A673 (cell line): ENCODE results near the gene FGF12. TPM values are rescaled to one million over a fixed set of nuclear protein-coding genes. Genes with fewer than 3 reads are reported as not detected.

Experiments
- BruUV-seq: library from RNA; stranded (reverse); fragments of 400-500 nt; replicated peaks from 2 replicates; lab custom pipeline; 2021; lab: Mats Ljungman, UMichigan
- CTCF ChIA-PET: fragments of 300-600 bp; sonication (Branson Sonifier 250); formaldehyde crosslinking; loops from one replicate; lab custom pipeline; 2022; ENCODE audit warnings: antibody characterized with exemption; lab: Charles Lee
- POLR2A ChIA-PET: fragments of 300-600 bp; sonication (Branson Sonifier 250); formaldehyde crosslinking; loops from one replicate; lab custom pipeline; 2022; ENCODE audit warnings: antibody characterized with exemption; ENCODE audit not compliant: low non-redundant PET; lab: Charles Lee
- DNase-seq: peaks from one replicate; pipeline ENCODE4 v3.0.0-alpha.2; 2015; ENCODE audit warnings: low spot score
- H3K27ac ChIP-seq: fragments of 200-600 bp; sonication (generic); 2 replicates; pipeline ENCODE4 v1.5.1; 2016; ENCODE audit warnings: mixed run types, low read depth, mild to moderate bottlenecking, mixed read lengths, antibody characterized with exemption, low read length; ENCODE audit not compliant: poor library complexity, severe bottlenecking
- H3K27me3 ChIP-seq: fragments of 200-600 bp; sonication (generic); replicated peaks from 2 replicates; pipeline ENCODE4 v1.6.1; 2017; ENCODE audit warnings: mixed run types, low read depth, mild to moderate bottlenecking, mixed read lengths, antibody characterized with exemption, low read length; ENCODE audit not compliant: insufficient read depth, poor library complexity
- H3K36me3 ChIP-seq: fragments of 200-600 bp; sonication (generic); 2 replicates; pipeline ENCODE4 v1.6.1; 2016; ENCODE audit warnings: mixed run types, mild to moderate bottlenecking, mixed read lengths, antibody characterized with exemption, low read length; ENCODE audit not compliant: insufficient read depth, poor library complexity, severe bottlenecking
- H3K4me1 ChIP-seq: fragments of 200-600 bp; sonication (generic); 2 replicates; pipeline ENCODE4 v1.6.1; 2017; ENCODE audit warnings: mixed run types, mild to moderate bottlenecking, mixed read lengths, antibody characterized with exemption, low read length; ENCODE audit not compliant: insufficient read depth, poor library complexity, severe bottlenecking
- H3K4me3 ChIP-seq: fragments of 200-600 bp; sonication (generic); 2 replicates; pipeline ENCODE4 v1.5.1; 2016; ENCODE audit warnings: low read depth, mixed run types, mild to moderate bottlenecking, mixed read lengths, low read length; ENCODE audit not compliant: poor library complexity, severe bottlenecking
- H3K9me3 ChIP-seq: fragments of 200-600 bp; sonication (generic); 2 replicates; pipeline ENCODE4 v1.6.1; 2016; ENCODE audit warnings: mixed run types, low read depth, mild to moderate bottlenecking, mixed read lengths, antibody characterized with exemption, low read length; ENCODE audit not compliant: poor library complexity, severe bottlenecking
- EZH2 ChIP-seq: fragments of 200-600 bp; sonication (generic); IDR thresholded peaks from 2 replicates; pipeline ENCODE4 v1.6.1; 2017; ENCODE audit warnings: borderline replicate concordance, low read depth, mild to moderate bottlenecking, mixed read lengths, antibody characterized with exemption, low read length; ENCODE audit not compliant: poor library complexity, severe bottlenecking
- intact Hi-C: fragments of 100-400 bp; cut with micrococcal nuclease; formaldehyde crosslinking; loops from one replicate; pipeline ENCODE4 v1.10.0; 2022; ENCODE audit not compliant: unreplicated experiment
- total RNA-seq: library from RNA; stranded (reverse); gene quantifications from 2 replicates; pipeline ENCODE4 v1.2.3, GENCODE V29; 2021
- TF ChIP-seq, protein P1 (sequence below): fragments of 300-800, 200-600 bp; sonication (generic); conservative IDR thresholded peaks from 2 replicates; pipeline ENCODE4 v1.5.1; 2017; ENCODE audit warnings: low read depth, mild to moderate bottlenecking, antibody characterized with exemption, low read length, moderate library complexity, mixed read lengths

Gene FGF12
- total RNA-seq, 1 experiment from 2014 or later: 2.3 TPM

DNA sequence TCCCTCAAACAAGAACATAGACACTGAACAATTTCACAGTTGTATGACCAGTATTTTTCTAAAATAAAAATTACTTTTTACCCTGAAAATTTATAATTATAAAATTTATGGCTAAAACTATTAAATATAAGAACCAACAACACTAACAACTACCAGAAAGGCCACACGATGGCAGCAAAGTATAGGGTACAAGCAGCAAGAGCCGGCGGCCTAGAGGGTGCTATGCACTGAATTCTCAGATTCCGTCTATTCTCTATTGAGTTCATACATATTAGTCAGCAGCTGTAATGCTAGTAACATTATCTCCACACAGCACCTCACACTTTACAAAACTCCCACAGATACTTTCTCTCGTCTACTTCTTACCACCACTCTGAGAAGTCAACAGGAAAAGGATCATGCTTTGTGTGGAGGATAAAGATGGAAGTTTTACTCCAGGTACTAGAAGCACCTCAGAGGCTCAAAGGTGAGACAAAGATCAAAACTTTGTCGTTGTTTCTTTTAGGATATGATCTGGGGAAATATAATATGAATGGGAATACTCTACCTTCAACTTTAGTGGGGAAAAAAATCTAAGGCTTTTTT, 160.5 kb downstream of the FGF12 start:
- POLR2A ChIA-PET: no interaction called here
- BruUV-seq: no TSS peak
- CTCF ChIA-PET: interaction anchor here (0.5 to 1.1 kb wide), 2 partner anchors 236 to 991 kb away, joined by 3 to 4 read pairs; no protein-coding TSS in a partner anchor
- Histone ChIP-seq H3K27ac (no peak overlapping the region), H3K27me3 (peaks cover 6% of the 10 kb centered on the region), H3K4me3 (no peak overlapping the region), H3K36me3 (no peaks in the 10 kb centered on the region), H3K4me1 (peaks cover 6% of the 10 kb centered on the region), H3K9me3 (no peaks in the 10 kb centered on the region)
- intact Hi-C loops: loop anchor here (1.0 to 10.0 kb wide), 4 partner anchors 96 to 1006 kb away; no protein-coding TSS in a partner anchor
- peak; percentile 76 for DNase-seq
- TF ChIP-seq, protein P1, sequence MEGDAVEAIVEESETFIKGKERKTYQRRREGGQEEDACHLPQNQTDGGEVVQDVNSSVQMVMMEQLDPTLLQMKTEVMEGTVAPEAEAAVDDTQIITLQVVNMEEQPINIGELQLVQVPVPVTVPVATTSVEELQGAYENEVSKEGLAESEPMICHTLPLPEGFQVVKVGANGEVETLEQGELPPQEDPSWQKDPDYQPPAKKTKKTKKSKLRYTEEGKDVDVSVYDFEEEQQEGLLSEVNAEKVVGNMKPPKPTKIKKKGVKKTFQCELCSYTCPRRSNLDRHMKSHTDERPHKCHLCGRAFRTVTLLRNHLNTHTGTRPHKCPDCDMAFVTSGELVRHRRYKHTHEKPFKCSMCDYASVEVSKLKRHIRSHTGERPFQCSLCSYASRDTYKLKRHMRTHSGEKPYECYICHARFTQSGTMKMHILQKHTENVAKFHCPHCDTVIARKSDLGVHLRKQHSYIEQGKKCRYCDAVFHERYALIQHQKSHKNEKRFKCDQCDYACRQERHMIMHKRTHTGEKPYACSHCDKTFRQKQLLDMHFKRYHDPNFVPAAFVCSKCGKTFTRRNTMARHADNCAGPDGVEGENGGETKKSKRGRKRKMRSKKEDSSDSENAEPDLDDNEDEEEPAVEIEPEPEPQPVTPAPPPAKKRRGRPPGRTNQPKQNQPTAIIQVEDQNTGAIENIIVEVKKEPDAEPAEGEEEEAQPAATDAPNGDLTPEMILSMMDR: peak; percentile 80
- TF ChIP-seq EZH2: no peak

GRCh38 chr3:192564611-192565010, 162.7 kb downstream of the FGF12 start:
- intact Hi-C loops: loop anchor here (5.0 to 10.0 kb wide), 2 partner anchors 480 to 1008 kb away; no protein-coding TSS in a partner anchor
- no peak overlapping the region for H3K27ac ChIP-seq
- no peak overlapping the region for H3K4me3 ChIP-seq
- no peaks in the 10 kb centered on the region for H3K36me3 ChIP-seq
- TF ChIP-seq, protein P1: no peak
- TF ChIP-seq EZH2: no peak
- no peaks in the 10 kb centered on the region for H3K4me1 ChIP-seq
- ChIA-PET CTCF (no interaction called here), POLR2A (no interaction called here)
- BruUV-seq: no TSS peak
- no peak for DNase-seq
- no peaks in the 10 kb centered on the region for H3K9me3 ChIP-seq
- no peaks in the 10 kb centered on the region for H3K27me3 ChIP-seq

DNA sequence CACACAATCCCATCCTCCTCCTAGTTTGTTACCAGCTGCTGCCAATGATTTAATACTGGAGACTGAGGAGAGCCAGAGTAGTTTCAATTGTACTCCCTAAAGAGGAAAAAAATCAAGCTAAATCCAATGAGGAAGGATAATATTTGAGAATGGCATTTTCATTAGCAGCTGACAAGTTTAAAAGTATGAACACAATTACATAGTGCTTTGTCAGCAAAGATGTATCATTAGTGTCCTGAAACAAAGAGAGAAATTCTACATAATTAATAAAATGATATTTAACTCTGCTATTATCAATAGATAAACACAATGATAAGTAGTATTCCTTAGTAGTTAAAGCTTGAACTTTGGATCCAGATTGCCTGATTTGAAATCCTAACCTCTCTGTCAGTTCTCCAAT, 163.9 kb downstream of the FGF12 start:
- Histone ChIP-seq H3K27ac (no peak overlapping the region), H3K4me3 (no peak overlapping the region), H3K27me3 (no peaks in the 10 kb centered on the region), H3K4me1 (no peaks in the 10 kb centered on the region), H3K9me3 (no peaks in the 10 kb centered on the region), H3K36me3 (no peaks in the 10 kb centered on the region)
- POLR2A ChIA-PET: interaction anchor here (0.6 kb wide), 1 partner anchor 1576 kb away, joined by 5 read pairs; no protein-coding TSS in a partner anchor
- DNase-seq: no peak
- TF ChIP-seq EZH2: no peak
- TF ChIP-seq, protein P1: no peak
- intact Hi-C loops: loop anchor here (10.0 kb wide), 1 partner anchor 481 kb away; no protein-coding TSS in a partner anchor
- BruUV-seq: no TSS peak
- CTCF ChIA-PET: no interaction called here
